AG09319 (cell line): Measurements from ENCODE around the gene AVEN.

ENCODE experiments used
- DNase-seq: peaks from one replicate; pipeline ENCODE4 v3.0.0-alpha.2; 2010; ENCODE audit warnings: low read depth; ENCODE audit errors: extremely low read depth
- CTCF ChIP-seq: IDR thresholded peaks from 2 replicates; pipeline ENCODE4 v1.5.1; 2011; ENCODE audit warnings: low read depth, mild to moderate bottlenecking, inconsistent platforms, low read length, moderate library complexity

AVEN gene

GRCh38 chr15:34038871-34039789 is at the start of gene AVEN:
TSS of gene AVEN (minus strand) at chr15:34039204. CDS start at chr15:34039046, 158 bp downstream.
- no peak for TF ChIP-seq CTCF
- no peak for DNase-seq

GRCh38 chr15:34085746-34086145 is 46.7 kb upstream of the AVEN start:
- no peak for TF ChIP-seq CTCF
- DNase-seq: no peak

GRCh38 chr15:34084086-34084485 is 45.1 kb upstream of the AVEN start:
- DNase-seq: no peak
- no peak for TF ChIP-seq CTCF

- no peak for DNase-seq
- TF ChIP-seq CTCF: no peak
Observed at GRCh38 chr15:34079904-34080303, 40.9 kb upstream of the AVEN start.

GRCh38 chr15:34078900-34079299 is 39.9 kb upstream of the AVEN start:
- no peak for TF ChIP-seq CTCF
- no peak for DNase-seq

GRCh38 chr15:34076785-34077184 is 37.8 kb upstream of the AVEN start:
- no peak for DNase-seq
- TF ChIP-seq CTCF: no peak

GRCh38 chr15:34070003-34070402 is 31.0 kb upstream of the AVEN start:
- DNase-seq: no peak
- no peak for TF ChIP-seq CTCF
